Activated gamma-delta T cell (primary cell): ENCODE data around the gene LRFN2.

Source experiments
- DNase-seq: peaks from one replicate; lab custom pipeline; 2025; lab: John Stamatoyannopoulos, UW

The LRFN2 gene

DNA sequence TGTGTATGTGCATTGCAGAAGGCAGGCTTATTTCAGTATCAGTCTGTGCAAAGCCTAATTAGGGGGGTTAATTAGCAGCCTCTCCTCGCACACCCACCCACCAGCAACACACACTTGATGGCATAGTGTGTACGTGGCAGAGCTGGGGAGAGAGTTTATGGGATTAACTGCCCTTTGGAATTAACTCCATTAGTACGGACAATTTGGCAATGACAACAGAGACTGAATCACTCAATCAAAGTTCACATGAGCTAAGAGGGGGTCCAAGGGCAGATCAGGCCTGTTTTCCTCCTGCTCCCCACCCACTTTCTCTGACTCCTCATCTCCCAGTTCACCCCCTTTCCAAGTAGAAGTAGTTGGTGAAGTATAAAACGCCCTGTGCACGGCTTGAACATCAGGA is 69.5 kb downstream of the LRFN2 start:
- no peak for DNase-seq

DNA sequence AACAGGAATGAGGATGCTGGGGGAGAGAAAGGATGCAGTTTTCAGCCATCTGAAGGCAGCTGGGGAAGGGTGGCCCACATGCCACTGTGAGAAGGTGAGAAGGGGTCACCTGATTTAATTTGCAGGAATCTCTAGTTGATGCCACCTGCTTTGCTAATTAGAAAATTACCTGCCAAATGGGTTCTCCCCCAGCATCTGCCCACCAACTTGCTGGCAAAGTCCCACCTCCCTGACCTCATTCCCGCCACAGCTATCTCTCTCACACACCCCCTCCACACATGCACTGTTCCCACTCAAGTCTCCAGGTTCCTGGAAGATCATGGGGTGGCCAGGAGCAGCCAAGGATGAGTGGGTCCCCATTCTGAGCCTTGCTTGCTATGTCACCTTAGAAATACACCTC is 70.7 kb downstream of the LRFN2 start:
- no peak for DNase-seq

DNA sequence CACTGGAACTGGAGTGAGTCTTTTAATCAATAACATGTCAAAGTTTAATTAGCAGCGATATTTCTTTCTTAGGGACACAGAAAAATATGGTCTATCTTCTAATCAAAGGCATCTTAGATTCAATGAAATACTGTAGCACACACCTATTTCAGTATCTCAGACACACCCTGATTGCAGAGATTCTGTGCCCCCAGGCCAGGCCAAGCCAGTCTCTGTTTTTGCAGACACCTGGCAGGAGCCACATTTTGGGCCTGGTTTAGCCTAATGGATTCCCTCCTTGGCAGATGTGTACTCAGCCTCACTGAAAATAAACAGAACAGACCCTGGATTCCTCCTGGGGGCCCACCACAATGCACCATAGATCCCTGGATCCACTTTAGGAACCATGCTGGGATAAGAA is 74.8 kb downstream of the LRFN2 start:
- no peak for DNase-seq

DNA sequence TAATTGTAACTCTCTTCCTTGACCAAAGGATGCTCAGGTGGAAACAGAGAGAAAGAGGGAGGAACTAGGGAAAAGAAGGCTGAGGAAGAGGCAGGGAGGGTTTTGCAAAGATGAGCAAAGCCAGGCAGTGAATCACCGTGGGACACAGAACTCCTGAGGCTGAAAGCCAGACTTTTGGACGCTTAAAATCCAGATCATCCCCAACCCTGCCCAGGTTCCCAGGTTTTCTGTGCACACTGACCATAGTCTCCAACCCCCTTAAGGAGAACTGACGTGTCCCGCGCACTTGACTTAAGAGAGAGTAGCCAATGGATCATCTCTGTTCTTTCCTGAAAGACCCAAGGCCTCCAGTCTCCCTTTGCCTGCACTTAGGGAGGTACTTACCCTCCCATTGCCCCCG is 75.3 kb downstream of the LRFN2 start:
- DNase-seq, result no peak

DNA sequence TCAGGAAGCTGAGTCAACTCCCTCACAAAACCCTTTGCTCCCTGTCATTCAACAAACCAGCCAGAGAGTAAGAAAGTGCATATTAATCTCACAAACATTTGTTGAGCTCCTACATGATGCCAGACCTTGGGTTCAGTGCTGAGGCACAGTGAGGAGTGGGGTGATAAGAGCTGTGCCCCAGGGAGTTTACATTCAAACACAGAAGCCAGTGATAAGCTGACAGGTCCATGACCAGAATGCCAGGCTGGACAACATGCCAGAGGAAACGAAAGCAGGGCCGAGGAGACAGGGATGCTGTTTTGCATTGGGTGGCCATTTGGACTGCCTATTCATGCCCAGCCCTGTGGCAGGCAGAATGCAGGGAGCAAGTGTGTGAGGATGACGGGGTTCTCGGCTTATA is 76.7 kb downstream of the LRFN2 start:
- no peak for DNase-seq

DNA sequence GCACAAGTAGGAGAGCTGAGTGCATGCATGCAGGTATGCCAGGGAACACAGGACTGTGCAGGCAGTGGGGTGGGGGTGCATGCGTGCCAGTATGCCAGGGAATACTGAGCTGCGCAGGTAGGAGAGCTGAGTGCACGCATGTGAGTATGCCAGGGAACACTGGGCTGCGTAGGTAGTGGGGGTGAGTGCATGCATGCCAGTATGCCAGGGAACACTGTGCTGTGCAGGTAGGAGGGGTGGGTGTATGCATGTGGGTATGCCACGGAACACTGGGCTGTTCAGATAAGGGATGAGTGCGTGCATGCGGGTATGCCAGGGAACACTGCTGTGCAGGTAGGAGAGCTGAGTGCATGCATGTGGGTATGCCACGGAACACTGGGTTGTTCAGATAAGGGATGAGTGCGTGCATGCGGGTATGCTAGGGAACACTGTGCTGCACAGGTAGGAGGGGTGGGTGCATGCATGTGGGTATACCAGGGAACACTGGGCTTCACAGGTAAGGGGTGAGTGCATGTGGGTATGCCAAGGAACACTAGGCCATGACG is 77.4 kb downstream of the LRFN2 start:
- DNase-seq, result no peak

DNA sequence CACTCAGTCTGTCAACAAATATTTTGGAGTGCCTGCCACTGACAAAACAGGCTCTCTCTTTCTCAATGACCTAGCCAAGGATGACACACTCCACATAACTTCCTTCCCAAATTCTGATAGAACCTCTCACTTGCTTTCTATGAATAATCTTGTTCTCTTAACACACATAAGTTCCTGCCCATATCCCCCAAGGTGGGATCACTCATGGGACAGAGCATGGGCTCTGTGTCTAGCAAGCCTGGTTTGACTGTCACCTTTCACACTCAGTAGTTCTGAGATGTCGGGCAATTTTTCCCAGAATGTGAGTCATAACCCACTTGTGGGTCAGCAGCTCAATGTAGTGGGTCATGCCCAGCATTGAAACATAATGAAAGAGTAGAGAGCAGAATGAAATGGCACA is 78.1 kb downstream of the LRFN2 start:
- no peak for DNase-seq

DNA sequence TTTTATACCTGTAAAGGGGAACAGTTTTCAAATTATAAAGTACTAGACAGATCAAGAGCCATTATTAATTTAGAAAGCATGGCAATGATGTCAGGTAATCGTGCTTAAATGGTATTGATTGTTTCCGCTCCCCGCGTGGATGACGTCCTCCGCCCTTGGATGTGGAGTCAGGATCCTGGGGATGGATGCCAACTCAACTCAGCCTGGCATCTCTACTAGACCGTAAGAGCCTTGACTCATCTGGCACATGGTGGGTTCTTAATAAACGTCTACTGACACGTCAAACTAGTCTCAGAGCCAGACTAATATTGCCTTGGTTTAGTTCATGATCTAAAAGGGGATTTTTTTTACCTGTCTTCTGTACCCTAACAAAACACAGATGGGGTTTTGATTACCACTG is 80.2 kb downstream of the LRFN2 start:
- DNase-seq, result no peak

DNA sequence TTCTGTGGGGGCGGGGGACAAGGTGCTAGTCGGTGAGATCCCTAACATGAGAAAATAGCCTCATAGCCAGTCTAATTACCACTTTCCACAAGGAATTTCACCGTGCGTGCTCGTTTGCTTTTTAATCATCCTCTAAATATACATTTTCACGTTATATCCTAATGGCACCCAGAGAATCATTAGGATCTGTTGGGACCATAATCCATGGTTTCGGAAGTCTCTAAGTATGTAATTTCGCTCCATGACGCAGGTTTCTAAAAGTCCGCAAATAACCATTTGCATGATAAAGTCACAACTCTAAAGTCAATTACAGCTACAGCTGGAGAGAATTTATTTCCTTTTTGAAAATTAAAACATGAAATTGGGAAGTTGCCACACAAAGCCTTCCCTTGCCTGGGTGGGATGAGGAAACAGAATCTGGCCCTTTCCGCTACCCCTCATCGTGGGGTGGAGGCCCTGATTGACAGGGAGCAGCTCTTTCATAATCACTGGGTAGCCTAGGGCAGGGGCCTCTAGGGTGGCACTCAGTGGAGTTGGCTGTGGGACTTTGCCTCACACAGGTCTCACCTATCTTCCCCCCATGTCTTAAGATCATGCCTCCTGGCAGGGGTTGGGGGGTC is 81.9 kb downstream of the LRFN2 start:
- DNase-seq, result no peak

DNA sequence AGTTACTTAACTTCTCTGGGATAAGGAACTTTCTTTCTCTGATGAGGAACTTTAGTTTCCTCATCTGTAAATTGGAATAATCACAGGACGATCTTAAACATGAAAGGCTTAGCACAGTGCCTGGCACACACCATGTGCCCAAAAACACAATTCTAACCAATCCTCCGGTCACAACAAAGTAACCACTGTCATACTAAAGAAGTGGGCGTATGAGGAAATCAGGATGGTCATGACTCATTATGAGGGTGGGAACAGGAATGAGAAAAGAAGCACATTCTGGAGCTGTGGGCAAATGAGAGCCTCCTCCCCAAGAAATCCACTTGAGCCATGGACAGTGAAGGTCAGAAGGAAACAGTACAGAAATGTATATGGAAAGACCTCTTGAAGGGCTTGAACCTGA is 82.9 kb downstream of the LRFN2 start:
- no peak for DNase-seq

DNA sequence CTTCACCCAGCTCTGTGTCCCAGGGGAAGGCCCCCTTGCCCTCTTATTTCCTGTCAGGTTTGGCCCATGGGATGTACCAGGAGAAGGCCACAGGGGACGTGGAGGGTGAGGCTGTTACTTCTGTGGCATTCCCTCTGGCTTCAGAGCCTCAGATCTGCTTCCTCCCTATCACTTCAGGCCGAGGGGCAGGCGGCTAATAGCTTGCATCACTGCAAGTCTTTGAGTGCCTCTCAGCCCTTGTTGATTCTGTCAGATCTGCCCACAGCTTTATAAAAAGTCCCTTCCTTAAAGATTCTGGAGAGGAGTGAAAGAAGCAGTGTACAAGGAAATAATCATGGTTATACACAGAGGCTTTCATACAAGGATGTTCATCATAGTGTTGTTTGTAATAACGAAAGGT is 86.9 kb downstream of the LRFN2 start:
- DNase-seq, result no peak

DNA sequence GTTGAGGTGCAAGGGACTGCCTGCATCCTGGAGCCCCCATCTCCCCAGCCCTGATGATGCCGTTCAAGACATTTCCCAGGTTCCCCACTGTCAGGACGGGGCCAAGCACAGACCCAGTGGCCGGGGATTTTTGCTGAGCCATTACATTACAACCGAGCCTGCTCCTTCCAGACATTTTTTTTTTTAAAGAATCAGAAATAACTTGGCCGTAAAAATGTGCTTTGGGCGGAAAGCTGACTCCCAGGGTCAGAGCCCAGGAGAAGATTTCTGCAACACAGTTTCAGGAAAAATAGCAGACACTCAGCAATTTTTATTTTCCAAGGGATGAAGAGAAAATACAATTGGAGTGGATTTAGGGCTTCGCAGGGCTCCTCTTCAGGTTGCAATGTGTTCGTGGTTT is 87.9 kb downstream of the LRFN2 start:
- no peak for DNase-seq

DNA sequence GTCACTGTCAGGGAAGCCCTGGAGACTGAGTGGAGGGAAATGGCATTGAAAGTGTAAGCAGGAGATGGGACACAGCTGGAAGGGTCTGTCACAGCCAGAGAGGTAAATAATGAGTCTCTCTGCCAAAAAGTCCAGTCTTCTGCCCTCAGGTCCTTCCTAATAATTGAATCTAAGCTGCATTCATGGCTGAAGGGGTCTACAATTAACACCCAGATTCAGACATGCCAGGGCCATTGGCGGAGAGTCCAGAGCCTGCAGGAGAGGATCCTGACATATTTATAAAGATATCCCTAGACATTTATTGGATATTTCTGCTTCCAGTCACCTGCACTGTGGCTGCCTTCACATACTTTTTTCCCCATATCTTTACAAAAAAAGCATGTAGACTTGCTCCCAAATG is 89.0 kb downstream of the LRFN2 start:
- no peak for DNase-seq

DNA sequence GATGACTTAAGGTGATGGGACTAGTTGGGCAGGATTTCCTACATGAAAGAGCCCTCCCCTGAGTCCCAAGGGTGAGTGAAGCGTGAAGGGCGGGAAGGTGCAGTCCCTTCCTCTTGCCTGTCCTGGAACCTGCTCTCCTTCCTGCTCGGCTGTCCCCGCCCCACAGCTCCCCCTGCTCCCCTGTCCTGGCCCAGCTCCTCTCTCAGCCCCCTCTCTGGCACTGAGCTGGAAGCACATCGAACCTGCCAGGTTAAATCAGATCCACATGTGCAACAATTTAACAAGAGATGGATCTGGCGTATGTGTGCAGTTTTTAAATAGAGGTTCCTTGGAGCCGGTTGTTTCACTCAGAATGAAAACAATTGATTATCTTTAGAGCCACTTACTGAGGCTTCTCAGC is 95.0 kb downstream of the LRFN2 start:
- DNase-seq, result no peak

DNA sequence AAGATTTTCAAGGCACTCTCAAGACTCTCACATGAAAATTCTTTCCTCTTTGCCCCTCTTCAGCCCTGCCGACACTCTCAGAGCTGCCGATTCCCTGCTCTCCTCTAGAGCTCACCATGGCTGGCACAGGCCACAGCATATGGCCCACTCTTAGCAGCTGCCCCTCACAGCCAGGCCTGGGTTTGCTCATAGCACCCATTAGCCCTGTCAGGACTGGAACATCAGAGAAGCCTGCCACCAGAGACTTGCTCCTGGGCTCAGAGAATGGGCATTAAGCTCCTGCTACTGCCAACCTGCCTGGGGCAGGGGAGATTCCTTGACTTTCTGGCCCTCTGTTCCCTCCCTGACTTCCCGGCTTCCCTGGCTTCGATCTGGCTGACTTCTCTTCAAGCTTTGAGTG is 96.7 kb downstream of the LRFN2 start:
- DNase-seq, result no peak

DNA sequence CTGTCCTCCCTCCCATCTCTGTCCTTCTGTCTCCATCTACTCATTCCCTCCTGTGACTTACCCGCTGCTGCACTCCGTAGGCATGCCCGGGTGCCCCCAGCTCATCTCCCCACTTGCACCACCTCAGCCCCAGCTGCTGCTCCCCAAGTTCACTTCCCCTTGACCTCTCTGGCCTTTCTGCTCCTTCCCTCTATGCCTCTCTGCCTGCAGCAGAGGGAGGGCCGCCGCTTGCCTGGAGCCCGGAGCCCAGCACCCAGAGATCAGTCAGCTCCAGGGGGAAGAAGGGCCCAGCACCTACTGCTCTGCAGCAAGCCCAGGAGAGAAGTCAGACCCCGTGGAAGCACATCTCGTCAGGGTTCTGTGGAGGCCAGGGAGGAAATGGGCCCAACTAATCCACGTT is 97.4 kb downstream of the LRFN2 start:
- DNase-seq, result no peak

DNA sequence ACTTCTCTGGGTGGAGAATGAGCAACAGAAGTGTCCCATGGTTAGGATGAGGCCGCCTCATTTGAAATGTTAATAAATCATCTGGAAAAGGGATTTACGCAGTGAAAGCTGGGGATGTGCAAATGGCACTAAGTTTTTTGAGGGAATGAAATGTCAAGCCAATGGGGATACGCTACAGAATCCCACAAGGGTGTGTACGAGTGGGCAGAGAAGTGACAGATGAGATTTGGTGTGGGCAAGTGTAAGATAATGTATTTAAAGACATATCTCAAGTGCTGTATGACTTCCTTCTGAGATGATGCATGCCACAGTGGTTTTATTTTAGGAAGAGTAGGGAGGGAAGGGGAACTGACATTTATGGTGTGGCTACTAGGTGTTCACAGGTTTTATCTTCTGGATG is 100.6 kb downstream of the LRFN2 start:
- DNase-seq, result no peak

DNA sequence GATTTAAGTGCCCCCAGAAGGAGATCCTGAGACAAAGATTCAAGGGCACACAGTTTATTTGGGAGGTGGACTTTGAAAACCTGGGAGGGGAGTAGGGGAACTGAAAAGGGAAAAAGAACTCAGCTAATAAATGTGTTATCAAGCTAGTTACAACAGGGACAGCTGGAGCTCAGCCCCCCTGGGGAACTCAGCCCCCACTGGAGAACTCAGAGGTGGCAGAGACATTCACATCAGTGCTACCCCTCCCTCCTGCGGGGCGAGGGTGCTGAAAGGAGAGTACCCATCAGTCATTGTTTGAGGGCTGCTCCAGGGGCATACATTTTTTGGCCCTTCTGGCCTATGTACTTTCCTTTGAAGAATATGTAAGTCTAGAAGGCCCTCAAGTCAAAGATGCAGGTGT is 101.4 kb downstream of the LRFN2 start:
- no peak for DNase-seq

DNA sequence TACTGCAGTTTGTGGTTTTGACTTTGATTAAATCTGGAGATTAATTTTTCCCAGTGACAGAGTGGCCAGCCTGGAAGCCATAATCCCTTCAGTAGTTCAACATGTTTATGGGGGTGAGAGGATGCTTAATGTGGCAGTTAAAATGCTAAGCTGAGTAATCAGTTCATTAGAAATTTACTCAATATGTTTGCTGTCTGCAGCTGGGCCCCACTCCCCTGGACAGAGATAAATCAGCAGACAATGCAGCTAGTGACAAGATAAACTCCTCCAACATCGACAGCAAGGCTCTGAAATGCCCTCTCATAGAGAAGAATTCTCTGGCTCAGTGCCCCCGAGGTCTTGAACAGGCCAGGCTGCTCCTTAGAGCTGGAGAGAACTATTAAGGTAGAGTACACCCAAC is 101.9 kb downstream of the LRFN2 start:
- DNase-seq, result no peak

DNA sequence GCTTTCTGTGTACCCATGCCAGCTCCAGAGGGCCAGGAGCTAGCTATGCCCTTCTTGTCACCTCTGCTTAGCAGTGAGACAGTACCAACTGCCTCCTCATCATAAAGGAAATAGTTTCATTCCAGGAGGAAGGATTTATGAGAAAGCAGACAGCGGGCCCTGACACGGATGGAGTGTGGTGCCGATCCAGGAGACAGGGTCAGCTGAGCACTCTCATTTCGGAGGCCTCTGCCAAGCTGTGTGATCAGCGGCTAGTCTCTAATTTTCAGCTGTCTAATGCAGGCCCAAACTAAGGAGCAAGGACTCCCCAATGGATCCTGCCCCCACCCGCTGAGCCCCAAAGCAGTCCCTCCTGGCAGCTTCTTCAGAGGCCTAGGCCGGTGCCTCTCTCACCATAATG is 103.1 kb downstream of the LRFN2 start:
- no peak for DNase-seq

DNA sequence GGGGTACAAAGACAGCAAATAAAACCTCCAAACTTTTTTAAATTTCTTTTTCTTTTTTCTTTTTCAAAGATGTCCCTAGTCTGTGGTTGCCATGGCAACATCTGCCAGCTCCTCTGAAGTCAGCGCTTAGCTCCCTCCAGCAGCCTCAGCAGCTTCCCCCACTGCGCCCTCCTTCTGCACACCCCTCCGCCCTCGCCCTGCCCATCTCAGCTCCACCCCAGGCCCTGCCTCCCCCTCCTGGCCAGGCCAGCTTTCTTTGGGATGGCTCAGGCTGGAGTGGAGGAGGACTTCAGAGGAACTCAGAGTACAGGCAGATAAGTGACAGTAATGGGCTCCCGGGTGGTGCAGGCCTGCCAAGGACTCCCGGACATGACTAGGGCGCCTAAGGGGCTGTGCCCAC is 104.6 kb downstream of the LRFN2 start:
- DNase-seq, result no peak

DNA sequence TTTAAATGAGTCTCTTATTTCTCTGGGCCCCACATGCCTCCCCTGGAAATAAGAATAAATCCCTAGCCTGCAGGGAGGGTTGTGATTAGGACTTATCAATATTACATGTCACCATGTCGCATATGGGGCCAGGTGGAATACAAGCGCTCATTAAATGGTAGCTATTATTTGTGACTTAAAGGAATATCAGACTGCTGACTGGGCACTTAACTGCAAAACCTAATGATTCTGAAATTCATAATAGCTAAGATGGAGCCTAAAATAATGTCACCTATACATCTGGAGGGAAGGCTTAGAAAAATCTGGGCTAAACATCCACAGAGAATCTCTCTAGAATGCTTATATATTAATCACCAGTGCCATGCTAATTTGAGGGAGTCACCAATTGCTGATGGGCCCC is 106.5 kb downstream of the LRFN2 start:
- no peak for DNase-seq

DNA sequence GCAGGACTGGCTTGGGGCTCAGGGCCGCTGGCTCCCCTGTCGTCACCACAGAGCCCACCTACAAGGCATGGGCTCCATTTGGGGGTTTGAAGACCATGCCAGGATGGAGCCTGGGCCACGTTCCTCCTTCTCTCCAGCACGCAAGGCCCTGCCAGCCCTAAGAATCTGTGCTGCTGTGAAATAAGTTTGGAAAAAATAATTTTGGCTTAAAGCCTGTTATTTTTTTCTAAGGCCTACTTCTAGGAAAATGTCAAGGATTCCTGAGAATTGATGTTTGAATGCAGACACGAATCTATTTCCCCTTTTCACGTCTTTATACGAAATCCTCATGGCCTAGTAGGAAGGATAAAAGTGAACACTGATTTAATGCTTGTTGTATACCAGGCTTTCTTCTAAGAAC is 107.5 kb downstream of the LRFN2 start:
- DNase-seq, result no peak

DNA sequence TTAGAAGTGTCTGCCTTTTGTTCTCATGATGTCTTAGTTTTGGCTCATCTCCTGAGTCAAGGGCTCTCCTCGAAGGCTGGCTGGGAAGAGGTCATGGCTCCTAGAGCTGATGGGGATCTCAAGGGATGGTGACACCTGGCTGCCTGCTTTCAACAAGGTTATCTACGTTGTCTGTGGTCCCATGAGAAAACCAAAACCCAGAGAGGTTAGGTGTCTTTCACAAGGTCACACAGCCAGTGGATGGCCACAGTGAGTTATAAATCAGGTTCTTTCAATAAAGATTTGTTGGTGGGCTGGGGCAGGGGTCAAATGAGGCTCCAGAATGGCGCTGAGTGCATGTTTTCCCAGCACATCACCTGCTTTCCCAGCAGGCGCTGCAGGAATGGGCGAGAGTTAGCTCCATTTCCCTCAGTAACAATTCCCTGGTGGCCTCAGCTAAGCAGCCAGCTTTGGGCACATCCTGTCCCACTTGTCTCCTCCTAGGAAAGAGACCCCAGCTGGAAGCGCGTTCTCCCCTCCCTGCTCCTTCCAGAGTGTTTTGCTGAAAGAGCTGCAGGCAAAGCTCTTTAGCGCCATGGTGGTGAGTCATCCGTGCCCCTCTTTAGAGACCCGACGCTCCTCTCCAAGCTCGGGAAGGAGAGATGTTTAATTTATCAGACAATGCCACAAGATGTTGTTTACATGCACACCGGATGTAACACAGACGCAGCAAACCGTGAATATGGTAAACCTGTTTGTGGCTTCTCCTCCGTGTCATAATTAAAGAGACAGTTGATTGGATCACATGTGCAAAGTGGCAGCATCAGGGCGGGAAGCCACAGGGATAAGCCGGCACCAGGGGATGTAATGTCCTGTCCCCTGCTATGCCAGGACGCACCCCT is 109.7 kb downstream of the LRFN2 start:
- no peak for DNase-seq
